GM18907 (cell line): ENCODE measurements around the gene SPRED3.

Source experiments
- ATAC-seq: cut with Tn5 transposase; IDR thresholded peaks from one replicate; pipeline ENCODE4 v1.9.1; 2021; ENCODE audit warnings: mild to moderate bottlenecking, moderate library complexity; ENCODE audit not compliant: unreplicated experiment

SPRED3 gene

DNA sequence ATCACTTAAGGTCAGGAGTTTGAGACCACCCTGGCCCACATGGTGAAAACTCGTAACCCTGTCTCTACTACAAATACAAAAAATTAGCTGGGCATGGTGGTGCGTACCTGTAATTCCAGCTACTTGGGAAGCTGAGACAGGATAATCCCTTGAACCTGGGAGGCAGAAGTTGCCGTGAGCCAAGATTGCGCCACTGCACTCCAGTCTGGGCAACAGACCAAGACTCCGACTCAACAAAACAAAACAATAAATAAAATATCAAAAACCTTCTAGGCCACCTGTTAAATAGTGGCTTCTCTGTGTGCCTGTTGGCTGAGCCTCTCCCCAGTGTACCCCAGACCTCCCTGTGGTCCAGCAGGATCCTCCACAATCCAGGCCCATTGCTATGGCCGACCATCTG lies 17.4 kb upstream of the SPRED3 start:
- ATAC-seq = no peak

DNA sequence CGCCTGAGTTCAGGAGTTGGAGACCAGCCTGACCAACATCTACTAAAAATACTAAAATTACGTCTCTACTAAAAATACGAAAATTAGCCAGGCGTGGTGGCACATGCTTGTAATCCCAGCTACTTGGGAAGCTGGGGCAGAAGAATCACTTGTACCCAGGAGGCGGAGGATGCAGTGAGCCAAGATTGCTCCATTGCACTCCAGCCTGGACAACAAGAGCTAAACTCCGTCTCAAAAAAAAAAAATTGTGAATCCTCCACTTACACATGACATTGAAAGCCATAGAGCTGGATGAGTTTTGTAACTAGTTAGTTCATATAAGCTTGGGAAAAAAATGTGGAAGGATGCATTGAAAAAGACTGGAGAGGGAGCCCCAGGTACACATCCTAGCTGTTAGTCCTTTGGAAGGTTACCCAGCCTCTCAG lies 14.6 kb upstream of the SPRED3 start:
- no peak for ATAC-seq

DNA sequence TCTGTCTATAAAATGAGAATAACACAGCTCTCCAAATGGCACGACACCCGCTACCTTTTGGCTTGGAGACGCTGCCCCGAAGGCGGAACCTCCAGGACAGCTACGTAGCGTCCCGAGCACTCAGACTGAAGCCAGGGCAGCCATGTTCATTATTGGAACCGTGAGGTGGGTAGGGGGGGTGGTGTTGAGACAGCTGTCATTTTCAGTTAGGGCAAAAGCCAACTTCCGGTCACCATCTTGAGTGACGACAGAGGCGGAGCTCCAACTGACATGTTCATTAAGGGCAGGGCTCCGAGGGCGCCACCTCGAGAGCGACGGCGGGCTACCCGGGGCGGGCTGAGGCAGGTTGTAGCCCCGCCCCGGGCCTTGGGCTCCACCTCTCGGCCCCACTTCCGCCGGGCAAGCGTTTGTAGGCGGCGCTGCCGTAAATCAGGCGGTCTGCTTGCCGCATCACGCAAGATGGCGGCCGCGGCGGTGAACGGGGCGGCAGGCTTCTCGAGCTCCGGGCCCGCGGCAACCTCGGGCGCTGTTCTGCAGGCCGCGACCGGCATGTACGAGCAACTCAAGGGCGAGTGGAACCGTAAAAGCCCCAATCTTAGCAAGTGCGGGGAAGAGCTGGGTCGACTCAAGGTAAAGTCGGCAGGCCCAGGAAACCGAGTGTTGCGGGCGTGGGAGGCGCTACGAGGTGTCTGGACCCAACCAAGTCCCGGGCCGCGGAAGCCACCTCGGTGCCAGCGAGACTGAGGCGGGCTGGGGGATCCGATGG lies 14.0 kb upstream of the SPRED3 start, which contains the start of gene PSMD8:
TSS of gene PSMD8 (plus strand) at position 240 of the 766 bp plus-strand sequence. CDS start at position 271, 31 bp downstream.
- ATAC-seq = peak; percentile 94

DNA sequence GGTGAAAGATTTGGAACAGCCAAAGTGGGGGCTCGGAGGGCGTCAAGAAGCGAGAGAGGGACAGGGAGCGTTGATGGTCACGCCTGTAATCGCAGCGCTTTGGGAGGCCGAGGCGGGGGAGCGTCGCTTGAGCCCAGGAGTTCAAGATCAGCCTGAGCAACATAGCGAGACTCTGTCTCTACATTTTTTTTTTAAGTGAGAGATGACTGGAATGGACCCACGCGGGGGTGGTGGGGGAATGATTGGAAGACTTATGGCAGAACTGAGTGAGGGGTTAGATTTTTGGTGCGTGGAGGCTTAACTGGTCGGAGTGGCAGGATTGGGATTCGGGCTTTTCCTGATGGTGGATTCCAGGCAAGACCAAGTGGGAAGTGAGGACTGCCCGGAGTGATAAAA lies 13.4 kb upstream of the SPRED3 start:
- ATAC-seq = peak; percentile 10

DNA sequence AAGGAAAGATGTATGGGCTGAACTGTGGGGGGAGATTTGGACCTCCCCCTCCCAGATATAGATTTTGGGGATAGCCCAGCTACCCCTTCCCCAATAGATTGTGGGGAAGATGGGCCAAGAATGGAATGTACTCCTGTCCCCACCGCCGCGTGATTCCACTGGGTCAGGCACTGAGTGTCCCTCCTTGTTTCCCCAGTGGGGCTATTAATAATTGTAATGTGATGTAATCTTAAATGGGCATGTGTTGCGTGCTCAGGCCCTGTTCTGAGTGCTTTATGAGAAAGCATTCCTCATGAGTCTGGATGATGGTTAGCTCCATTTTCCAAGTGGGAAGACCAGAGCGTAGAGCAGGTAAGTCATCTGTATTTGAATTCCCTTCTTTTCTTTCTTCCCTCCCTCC lies 12.7 kb upstream of the SPRED3 start:
- no peak for ATAC-seq

DNA sequence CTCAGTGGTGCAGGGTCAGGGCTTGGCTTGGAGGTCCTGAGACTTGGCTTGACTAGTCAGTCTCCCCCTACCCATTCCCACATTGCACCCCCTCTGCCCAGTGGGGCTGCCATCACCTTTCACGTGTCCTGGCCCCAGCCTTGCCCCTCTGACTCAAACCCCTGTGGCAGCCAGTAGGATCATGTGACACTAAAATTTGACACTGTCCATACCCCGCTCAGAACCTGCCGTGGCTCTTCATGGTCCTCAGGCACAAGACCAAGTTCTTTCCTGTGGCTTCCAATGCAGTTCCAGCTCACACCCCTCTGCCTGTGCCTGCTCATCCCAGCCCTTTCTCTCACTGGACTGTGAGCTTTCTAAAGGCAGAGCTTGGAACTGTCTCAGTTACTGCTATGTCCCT lies 11.9 kb upstream of the SPRED3 start:
- no peak for ATAC-seq

DNA sequence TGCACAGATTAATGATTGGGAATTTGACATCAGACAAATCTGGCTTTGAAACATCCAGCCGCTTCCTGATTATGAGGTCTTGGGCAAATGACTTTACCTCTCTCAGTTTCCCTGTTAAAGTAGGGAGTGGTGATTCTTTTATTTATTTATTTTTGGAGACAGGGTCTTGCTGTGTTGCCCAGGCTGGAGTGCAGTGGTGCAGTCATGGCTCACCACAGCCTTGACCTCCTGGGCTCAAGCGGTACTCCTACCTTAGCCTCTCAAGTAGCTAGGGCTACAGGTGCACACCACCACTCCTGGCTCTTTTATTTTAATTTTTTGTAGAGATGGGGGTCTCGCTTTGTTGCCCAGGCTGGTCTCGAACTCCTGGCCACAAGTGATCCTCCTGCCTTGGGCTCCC lies 11.4 kb upstream of the SPRED3 start:
- no peak for ATAC-seq

DNA sequence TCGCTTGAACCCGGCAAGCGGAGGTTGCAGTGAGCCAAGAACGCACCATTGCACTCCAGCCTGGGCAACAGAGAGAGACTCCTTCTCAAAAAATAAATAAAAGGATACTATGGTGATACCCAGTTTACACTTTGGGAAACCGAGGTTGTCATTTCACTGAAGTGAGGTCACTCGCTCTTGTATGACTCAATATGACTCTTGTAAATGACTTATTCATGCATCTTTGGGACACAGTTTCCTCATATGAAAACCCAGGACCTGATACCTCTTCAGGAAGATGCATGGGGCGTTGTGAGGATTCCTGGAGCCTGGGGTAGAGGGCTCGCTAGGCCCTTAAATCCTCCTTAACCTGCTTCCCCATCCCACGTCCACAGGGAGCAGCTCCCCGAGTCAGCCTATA lies 9.6 kb upstream of the SPRED3 start:
- no peak for ATAC-seq

DNA sequence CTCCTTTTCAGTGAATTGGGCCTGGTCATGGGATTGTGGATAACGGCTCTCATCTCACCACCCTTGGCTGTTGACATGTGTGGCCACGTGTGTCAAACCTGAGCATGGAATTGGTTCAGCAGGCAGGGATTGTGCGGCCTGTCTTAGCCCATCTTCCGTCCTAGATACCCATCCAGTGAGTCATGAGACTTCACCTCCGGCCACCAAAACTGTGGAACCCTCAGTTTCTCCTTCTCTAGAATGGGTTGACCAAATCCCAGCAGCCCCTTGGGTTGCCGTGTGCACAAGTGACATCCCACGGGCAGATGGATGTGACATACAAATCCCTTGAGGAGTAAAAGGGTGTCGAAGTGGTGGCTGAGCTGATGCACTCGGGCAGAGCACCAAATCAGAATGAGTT lies 7.4 kb upstream of the SPRED3 start:
- no peak for ATAC-seq

DNA sequence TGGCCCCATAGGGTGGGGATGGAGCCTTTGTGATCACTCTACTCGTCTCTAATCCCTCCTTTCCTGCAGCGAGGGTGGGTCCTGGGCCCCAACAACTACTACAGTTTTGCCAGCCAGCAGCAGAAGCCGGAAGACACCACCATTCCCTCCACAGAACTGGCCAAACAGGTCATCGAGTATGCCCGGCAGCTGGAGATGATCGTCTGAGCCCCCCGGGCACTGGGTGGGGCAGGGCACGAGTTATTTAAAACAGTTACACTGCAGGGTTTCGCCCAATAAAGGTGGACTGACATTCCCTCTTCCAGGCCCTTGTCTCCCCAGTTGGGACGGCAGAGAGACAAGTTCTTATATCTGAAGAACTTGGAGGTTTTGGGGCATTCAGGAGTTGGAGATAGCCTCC lies 5.3 kb upstream of the SPRED3 start:
- ATAC-seq = no peak

DNA sequence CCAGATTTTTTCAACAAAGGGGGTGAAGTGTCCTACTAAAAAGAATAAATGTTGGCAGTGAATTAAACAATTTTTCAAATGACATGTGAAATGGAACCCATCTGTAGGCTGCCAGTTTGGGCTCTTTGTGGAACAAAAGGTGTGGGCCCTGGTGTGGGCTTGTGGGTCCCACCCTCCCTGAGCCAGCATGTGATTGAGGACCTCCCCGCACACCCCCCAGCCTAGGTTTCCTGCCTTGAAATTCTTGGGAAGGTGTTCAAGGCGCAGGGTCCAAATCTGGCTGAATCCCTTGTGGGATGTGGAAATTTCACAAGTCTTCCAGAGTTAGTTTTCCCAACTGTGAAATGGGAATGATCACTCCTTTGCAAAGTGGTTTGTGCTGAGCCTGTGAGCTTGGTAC lies 4.8 kb upstream of the SPRED3 start:
- ATAC-seq = no peak

DNA sequence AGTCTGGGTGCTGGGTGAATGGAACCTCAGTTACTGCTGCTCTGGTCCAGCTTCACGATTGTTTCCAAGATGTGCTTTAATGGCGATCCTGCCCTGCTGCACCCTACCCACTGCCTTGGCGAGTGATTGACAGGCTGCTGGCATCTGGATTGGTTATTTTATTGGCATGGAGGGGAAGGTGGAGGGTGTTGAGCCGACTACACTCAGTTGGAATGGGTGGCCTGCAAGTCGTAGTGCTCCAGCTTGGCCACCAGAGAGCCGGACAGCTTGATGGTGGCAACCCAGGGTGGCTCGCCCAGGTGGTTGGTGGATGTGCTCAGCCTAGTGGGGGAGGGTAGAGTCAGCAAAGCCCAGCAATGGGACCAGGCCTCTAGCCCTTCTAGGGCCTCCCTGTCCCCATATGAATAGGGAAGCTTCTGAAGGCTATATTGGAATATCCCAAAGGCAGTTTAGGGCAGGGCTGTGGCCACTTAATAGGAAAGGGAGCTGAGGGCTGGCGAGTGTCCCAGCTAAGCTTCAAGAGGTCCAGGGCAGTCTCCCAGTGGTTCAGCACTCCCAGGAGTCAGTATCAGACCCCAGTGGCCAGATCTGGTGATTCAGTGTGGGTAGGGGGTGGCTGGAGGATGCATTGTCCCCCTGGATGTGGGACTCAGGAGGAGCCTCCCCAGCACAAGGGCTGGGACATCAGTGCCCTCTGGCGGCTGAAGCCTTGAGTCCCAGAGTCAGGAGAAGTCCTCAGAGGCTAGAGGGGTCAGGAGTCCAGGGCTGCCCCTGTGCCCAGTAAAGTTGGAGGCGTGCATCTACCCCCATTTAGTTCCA lies 4.1 kb upstream of the SPRED3 start:
- ATAC-seq = no peak

DNA sequence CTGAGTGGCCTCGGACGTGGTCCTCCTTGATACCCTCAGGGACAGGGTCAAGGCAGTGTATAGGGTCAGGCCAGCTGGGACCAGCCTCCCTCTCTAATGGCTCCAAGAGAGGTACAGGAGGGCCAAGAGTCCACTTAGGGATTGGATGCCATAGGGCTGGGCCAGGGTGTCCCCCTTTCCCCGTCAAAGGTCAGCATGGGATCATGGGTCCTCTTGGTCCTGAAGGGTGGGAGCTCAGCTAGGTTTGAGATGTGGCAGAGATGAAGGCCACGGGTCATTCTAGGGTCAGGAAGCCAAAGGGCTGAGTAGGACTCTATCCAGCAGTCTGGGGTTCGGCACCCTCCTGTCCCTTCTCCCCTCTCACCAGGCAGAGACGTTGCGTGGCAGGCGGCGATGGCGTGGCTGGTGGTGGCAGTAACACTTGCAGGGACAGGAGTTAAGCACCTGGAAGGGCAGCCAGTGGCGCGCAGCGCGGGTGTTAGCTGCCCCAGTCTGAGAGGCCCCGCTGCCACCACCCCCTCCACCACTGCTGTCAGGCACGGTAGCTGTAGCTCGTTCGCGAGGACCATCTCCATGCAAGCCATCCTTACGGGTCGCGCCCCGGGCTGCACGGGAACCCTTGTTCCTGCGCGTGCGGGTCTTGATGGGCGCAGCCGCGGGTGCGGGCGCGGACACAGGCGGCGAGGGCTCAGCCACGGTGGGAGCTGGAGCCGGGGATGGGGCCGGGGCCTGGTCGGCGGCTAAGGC lies 3.3 kb upstream of the SPRED3 start:
- ATAC-seq = no peak

DNA sequence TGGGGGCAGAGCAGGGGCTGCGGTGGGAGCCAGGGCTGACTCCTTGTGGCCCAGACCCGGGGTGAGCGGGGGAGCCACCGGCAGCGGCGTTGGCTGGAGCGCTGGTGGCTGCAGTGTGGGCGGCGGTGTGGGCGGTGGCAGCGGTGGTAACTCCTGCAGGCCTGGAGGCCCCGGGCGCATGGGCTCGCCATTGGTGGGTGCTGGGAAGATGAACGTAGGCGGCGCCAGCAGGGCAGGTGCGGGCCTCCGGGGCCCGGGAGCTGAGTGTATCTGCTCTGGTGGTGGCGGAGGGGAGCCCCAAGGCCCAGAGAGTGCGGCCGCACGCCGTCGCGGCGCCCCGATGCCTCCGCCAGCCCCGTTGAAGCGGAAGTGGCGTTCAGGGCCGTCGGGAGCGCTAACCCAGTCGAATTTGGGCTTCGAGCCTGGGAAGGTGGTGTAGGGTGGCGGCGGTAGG lies 2.7 kb upstream of the SPRED3 start:
- no peak for ATAC-seq

DNA sequence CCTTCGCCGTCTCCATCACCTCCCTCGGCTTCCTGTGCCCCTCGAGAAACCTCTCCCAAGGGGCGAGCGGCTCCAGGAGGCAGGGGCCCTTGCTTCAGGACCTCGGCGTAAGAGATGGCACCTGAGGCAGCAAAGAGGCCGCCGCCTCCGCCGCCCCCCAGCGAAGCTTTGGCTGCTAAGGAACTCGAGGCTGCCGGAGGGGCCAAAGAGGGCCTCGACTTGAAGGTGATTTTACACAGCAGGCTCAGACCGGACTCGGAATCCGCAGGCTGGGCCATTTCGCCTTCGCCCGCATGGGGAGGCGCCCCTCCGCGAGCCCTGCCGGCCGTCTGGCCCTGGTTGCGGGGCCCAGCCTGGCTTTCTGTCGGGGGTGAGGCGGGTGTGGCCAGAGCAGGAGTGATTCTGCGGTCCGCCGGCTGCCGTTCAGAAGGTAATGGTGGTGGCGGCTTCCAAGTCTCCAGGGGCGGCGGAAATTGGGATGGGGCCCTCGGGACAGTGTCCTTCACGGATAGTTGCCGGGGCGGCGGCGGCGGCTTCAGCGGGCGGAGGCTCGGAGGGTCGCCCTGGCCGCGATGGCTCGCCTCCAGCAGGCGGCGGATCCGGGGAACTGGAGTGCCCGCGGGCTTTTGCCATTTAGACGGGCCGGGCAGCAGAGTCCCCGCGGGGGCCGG lies 2.1 kb upstream of the SPRED3 start:
- ATAC-seq = no peak

DNA sequence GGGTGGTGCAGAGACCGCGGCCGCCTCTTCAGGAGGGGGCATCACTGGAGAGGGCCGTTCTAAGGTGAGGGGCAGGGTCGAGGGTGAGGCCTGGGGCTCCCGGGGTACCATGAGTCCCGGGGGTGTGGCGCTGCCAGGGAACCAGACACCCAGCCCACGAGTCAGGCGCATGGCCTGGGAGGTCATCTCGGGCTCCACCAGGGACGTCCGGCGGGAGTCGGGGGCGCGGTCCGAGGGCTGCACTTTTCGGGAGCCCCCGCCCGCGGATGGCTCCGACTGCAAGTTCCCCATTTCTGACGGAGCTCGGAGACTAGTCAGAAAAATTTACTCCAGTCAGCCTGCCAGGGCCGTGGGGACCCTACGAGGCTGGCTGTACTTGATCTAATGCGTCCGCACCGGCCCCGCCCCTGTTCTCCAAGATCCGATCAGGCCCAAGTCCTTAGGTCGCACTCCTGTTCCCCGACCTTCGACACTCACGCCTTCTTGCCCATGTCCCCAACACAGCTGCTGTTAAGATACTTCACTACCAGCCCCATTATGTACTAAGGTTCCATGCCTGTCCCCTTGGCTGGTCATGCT lies 1.4 kb upstream of the SPRED3 start:
- no peak for ATAC-seq

DNA sequence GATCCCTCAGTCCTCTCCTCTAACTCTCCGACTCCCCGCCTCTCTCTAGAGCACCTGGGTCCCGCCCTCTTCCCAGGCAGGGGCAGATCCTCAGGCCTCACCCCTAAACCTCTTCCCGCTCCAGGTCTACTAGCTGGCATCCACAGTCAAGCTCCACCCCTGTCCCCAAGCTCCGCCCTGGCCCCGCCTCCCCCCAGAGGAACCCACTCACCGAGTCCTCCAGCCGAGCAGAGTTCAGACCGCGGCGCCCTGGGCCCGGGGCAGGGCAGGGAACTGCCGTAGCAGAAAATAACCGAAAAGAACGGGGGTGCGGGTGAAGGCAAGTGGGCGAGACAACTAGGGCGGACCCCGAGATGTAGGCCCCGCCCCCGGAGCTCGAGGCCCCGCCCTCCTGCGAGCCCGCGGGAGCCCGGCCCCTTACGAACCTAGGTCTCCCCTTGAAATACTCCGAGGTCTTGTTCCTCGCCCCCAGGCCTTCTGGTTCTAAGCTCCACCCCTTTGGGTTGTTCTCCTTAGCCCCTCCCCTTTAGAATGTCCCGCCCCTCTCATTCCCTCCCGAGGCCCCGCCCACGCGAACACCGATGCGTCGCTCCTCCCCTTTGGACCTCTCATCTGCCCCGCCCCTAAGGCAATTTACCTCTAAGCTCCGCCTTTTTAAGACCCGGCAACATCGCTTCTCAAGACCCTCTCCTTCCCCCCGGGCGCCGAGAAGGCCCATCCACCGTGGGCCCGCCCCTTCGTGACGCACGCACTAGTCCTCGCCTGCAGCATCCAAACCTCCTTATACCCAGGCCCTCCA lies 748 bp upstream of the SPRED3 start, which contains the start of gene GGN:
TSS of gene GGN (minus strand) at position 485 of the 799 bp plus-strand sequence. CDS start 773 bp downstream, outside the sequence.
- no peak for ATAC-seq

DNA sequence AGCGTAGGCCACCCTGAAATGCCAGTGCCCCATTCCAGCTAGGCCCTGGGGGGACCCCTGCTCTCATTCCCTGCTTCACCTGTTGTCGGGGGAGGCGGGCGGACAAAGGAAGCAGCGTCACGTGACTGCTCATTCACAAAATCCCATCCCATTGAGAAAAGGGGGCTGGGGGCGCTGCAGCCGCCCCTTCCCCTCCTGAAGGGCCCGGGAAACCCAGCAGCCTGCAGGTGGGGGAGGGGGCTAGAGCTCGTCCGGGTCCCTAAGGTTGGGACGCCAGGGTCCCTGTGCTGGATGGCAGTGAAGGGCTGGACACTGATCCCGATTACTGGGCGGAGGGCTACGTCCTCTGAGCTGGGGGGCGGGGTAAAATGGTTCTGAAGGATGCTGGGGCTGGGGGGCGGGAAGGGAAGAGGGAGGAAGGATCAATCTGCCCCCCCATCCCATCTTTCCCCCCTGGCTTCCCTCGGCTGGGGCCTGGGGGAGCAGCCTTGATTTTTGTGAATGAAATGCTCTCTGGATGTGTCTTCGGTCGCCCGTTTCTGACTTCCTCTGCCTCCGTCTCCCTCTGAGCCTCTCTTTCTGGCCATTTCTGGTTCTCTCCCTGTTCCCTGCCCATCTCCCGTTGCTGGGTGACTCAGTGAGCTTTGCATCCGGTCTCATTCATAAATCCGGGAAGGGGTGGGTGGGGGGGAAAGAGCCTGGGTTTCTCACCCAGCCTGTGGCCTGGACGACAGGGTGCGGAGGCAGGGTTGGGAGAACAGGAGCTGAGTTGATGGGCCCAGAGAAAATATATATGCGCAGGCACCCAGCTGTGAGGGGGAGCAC lies 816 bp downstream of the SPRED3 start:
- ATAC-seq = no peak
